ENCODE measurements around the gene PRR19.

Gene PRR19

GRCh38 chr19:42343344-42344110 lies 41.6 kb downstream of the PRR19 start:
- no peak overlapping the region for H3K4me3 ChIP-seq (replicated peaks; ENCODE audit: insufficient read depth, low read length)
- TF ChIP-seq GABPA (IDR thresholded peaks at IDR 0.05; ENCODE audit: low read depth) (no peak), POLR2AphosphoS5 (IDR thresholded peaks at IDR 0.05; ENCODE audit: low read depth) (no peak), CTCF (IDR thresholded peaks at IDR 0.05; ENCODE audit: insufficient read depth, low read length) (no peak), REST (IDR thresholded peaks at IDR 0.05; ENCODE audit: insufficient replicate concordance, low read depth) (no peak), SPI1 (IDR thresholded peaks at IDR 0.05; ENCODE audit: borderline replicate concordance, low read depth) (no peak)
- H3K27me3 ChIP-seq (ENCODE audit: insufficient read depth, poor library complexity, severe bottlenecking): no peaks in the 10 kb centered on the region
- no peak for DNase-seq (ENCODE audit: low read depth in 1 of 2, low spot score in 1 of 2)
- H3K27ac ChIP-seq (replicated peaks): no peak overlapping the region

- no peak for TF ChIP-seq REST (IDR thresholded peaks at IDR 0.05; ENCODE audit: insufficient replicate concordance, low read depth)
- no peak for TF ChIP-seq GABPA (IDR thresholded peaks at IDR 0.05; ENCODE audit: low read depth)
- no peak for TF ChIP-seq CTCF (IDR thresholded peaks at IDR 0.05; ENCODE audit: insufficient read depth, low read length)
- TF ChIP-seq POLR2AphosphoS5 (IDR thresholded peaks at IDR 0.05; ENCODE audit: low read depth): no peak
- no peak for TF ChIP-seq SPI1 (IDR thresholded peaks at IDR 0.05; ENCODE audit: borderline replicate concordance, low read depth)
- no peak overlapping the region for H3K27ac ChIP-seq (replicated peaks)
- H3K27me3 ChIP-seq (ENCODE audit: insufficient read depth, poor library complexity, severe bottlenecking): no peaks in the 10 kb centered on the region
- DNase-seq (ENCODE audit: low read depth in 1 of 2, low spot score in 1 of 2): no peak
- no peak overlapping the region for H3K4me3 ChIP-seq (replicated peaks; ENCODE audit: insufficient read depth, low read length)
Measured at GRCh38 chr19:42344336-42344893, 42.5 kb downstream of the PRR19 start.

- Histone ChIP-seq H3K27ac (replicated peaks) (no peak overlapping the region), H3K27me3 (ENCODE audit: insufficient read depth, poor library complexity, severe bottlenecking) (no peaks in the 10 kb centered on the region), H3K4me3 (replicated peaks; ENCODE audit: insufficient read depth, low read length) (no peak overlapping the region)
- no peak for DNase-seq (ENCODE audit: low read depth in 1 of 2, low spot score in 1 of 2)
- TF ChIP-seq POLR2AphosphoS5 (IDR thresholded peaks at IDR 0.05; ENCODE audit: low read depth) (no peak), REST (IDR thresholded peaks at IDR 0.05; ENCODE audit: insufficient replicate concordance, low read depth) (no peak), SPI1 (IDR thresholded peaks at IDR 0.05; ENCODE audit: borderline replicate concordance, low read depth) (no peak), CTCF (IDR thresholded peaks at IDR 0.05; ENCODE audit: insufficient read depth, low read length) (no peak), GABPA (IDR thresholded peaks at IDR 0.05; ENCODE audit: low read depth) (no peak)
Measured at GRCh38 chr19:42345191-42345812, 43.4 kb downstream of the PRR19 start.

All from HL-60 (cell line).